ENCODE data around the gene PLXNA1.

PLXNA1 gene

GRCh38 chr3:126993436-126993835 lies 10.5 kb downstream of the PLXNA1 start:
- no peak for TF ChIP-seq ISL1 (CRISPR knock-in tag; IDR thresholded peaks at IDR 0.05)
- ATAC-seq: no peak

- ATAC-seq: no peak
Observed at GRCh38 chr3:126994661-126995245, 11.8 kb downstream of the PLXNA1 start.

GRCh38 chr3:126995254-126995780 lies 12.4 kb downstream of the PLXNA1 start:
- TF ChIP-seq CSRNP3 (CRISPR knock-in tag; IDR thresholded peaks at IDR 0.05): no peak
- TF ChIP-seq TSHZ2 (CRISPR knock-in tag; IDR thresholded peaks at IDR 0.05): no peak
- no peak for TF ChIP-seq SNAI2 (CRISPR knock-in tag; IDR thresholded peaks at IDR 0.05)
- TF ChIP-seq CSDC2 (CRISPR knock-in tag; IDR thresholded peaks at IDR 0.05): no peak
- no peak for TF ChIP-seq BACH2 (CRISPR knock-in tag; IDR thresholded peaks at IDR 0.05; ENCODE audit: borderline replicate concordance)
- TF ChIP-seq ZC3H10 (CRISPR knock-in tag; IDR thresholded peaks at IDR 0.05): no peak
- TF ChIP-seq CREB5 (CRISPR knock-in tag; IDR thresholded peaks at IDR 0.05; ENCODE audit: low read depth): no peak
- TF ChIP-seq POU6F1 (CRISPR knock-in tag; IDR thresholded peaks at IDR 0.05; ENCODE audit: borderline replicate concordance, low read depth): no peak
- TF ChIP-seq PPARA (CRISPR knock-in tag; IDR thresholded peaks at IDR 0.05; ENCODE audit: borderline replicate concordance): no peak
- no peak for TF ChIP-seq ESRRG (CRISPR knock-in tag; IDR thresholded peaks at IDR 0.05)
- TF ChIP-seq TCF4 (CRISPR knock-in tag; IDR thresholded peaks at IDR 0.05; ENCODE audit: borderline replicate concordance): no peak
- TF ChIP-seq ZNF70 (CRISPR knock-in tag; IDR thresholded peaks at IDR 0.05): no peak
- TF ChIP-seq ZFP30 (CRISPR knock-in tag; IDR thresholded peaks at IDR 0.05): no peak
- no peak for TF ChIP-seq ZNF8 (CRISPR knock-in tag; IDR thresholded peaks at IDR 0.05)
- TF ChIP-seq RARB (CRISPR knock-in tag; IDR thresholded peaks at IDR 0.05): no peak
- TF ChIP-seq PATZ1 (CRISPR knock-in tag; IDR thresholded peaks at IDR 0.05; ENCODE audit: borderline replicate concordance): no peak
- no peak for TF ChIP-seq ISL1 (CRISPR knock-in tag; IDR thresholded peaks at IDR 0.05)
- no peak for TF ChIP-seq ARNTL (CRISPR knock-in tag; IDR thresholded peaks at IDR 0.05; ENCODE audit: borderline replicate concordance, low read depth)
- TF ChIP-seq TOX (CRISPR knock-in tag; IDR thresholded peaks at IDR 0.05; ENCODE audit: borderline replicate concordance): no peak
- no peak for TF ChIP-seq ZNF565 (CRISPR knock-in tag; conservative IDR thresholded peaks at IDR 0.05; ENCODE audit: low read depth)
- ATAC-seq: no peak

More at GRCh38 chr3:126994661-126995245, 11.8 kb downstream of the PLXNA1 start:
- TF ChIP-seq POU6F1 (CRISPR knock-in tag; IDR thresholded peaks at IDR 0.05; ENCODE audit: borderline replicate concordance, low read depth) (no peak), ZNF565 (CRISPR knock-in tag; conservative IDR thresholded peaks at IDR 0.05; ENCODE audit: low read depth) (no peak), ZNF70 (CRISPR knock-in tag; IDR thresholded peaks at IDR 0.05) (no peak)
